B cell (primary cell): ENCODE data around the gene SNRPD3.

ENCODE experiments used
- EZH2 ChIP-seq: IDR thresholded peaks from 2 replicates; pipeline ENCODE4 v1.6.1; 2012; ENCODE audit warnings: borderline replicate concordance, low read depth, mild to moderate bottlenecking, moderate library complexity, low read length; ENCODE audit not compliant: insufficient read depth, poor library complexity, severe bottlenecking
- TF ChIP-seq, protein P1 (sequence below): fragments of 200-600 bp; IDR thresholded peaks from one replicate; pipeline ENCODE4 v1.8.0; 2022; ENCODE audit warnings: antibody characterized with exemption, mild to moderate bottlenecking

DNA sequence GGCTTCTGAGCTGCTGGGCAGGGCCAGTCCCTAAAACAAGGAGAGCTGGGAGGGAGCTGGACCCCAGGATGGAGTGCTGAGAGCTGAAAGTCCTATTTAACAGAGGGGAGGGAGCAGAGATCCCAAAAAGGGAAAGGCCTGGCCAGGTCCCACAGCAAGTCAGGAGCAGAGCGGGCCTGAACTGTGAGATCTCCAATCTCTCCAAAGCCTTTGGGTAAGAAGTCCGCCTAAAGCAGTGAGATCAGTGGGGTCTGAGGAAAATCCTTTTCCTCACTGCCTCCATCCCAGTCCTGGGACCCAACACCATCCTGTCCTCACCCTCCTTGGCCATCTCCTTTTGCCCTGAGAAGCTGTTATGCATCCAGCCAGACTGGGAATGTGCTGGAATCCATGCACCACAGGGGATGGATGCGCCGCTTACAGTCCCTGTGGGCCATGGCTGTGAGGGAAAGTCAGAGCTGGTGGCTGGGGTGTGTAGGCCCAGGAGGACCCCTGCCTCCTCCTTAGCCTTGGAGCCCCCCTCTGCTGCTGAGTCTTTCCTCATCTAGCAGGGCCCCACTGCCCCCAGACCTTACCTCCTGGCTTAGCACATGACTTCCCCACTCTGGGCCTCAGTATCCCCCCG is 28.5 kb downstream of the SNRPD3 start:
- TF ChIP-seq, protein P1, sequence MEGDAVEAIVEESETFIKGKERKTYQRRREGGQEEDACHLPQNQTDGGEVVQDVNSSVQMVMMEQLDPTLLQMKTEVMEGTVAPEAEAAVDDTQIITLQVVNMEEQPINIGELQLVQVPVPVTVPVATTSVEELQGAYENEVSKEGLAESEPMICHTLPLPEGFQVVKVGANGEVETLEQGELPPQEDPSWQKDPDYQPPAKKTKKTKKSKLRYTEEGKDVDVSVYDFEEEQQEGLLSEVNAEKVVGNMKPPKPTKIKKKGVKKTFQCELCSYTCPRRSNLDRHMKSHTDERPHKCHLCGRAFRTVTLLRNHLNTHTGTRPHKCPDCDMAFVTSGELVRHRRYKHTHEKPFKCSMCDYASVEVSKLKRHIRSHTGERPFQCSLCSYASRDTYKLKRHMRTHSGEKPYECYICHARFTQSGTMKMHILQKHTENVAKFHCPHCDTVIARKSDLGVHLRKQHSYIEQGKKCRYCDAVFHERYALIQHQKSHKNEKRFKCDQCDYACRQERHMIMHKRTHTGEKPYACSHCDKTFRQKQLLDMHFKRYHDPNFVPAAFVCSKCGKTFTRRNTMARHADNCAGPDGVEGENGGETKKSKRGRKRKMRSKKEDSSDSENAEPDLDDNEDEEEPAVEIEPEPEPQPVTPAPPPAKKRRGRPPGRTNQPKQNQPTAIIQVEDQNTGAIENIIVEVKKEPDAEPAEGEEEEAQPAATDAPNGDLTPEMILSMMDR = no peak
- TF ChIP-seq EZH2 = no peak
